ENCODE results near the gene NABP1.

NABP1 gene

DNA sequence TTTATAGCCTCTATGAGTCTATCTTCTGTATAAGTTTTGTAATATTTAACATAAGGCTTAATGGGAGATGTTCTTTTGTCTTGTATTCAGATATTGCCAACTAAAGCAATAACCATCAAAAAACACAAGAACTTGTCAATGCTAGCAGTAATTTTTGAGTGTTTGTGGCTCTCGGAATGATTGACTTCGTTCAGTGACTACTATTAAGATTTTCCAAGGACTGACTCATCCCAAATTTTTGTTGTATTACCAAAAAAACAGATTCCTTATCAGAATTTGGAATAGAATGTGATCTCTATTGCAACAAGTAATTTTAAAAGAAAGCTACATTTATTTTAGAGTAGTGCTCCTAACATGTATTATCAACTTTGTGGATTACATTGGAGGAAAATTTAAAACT is 8.1 kb downstream of the NABP1 start:
- DNase-seq, result no peak

DNA sequence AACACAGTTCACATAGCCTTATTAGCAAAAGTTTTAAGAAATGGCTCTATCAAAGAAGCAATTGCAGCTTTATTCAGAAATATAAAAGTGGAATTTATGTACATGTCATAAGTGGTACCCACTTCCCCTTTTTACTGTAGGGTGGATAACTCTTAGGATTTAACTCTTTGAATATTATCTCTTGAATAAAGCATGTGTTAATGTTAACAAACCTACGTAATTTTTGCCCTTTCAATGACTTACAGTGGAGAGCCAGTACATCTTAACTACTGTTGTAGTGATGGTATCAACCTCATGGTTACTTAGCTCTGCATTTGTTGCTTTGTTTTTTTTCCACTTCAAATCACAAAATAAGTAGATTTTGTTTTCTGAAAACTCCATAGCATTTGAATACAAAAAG is 8.8 kb downstream of the NABP1 start:
- no peak for DNase-seq

DNA sequence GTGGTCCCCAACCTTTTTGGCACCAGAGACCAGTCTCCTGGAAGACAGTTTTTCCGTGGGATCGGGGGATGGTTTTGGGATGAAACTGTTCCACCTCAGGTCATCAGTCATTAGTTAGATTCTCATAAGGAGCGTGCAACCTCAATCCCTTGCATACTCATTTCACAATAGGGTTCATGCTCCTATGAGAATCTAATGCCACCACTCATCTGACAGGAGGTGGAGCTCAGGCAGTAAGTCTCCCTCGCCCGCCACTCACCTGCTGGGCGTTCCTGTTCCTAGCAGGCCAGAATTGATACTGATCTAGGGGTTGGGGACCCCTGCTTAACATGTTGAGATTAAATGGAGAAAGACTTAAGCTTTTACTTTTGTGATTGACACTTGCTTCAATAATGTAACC is 9.9 kb downstream of the NABP1 start:
- no peak for DNase-seq

DNA sequence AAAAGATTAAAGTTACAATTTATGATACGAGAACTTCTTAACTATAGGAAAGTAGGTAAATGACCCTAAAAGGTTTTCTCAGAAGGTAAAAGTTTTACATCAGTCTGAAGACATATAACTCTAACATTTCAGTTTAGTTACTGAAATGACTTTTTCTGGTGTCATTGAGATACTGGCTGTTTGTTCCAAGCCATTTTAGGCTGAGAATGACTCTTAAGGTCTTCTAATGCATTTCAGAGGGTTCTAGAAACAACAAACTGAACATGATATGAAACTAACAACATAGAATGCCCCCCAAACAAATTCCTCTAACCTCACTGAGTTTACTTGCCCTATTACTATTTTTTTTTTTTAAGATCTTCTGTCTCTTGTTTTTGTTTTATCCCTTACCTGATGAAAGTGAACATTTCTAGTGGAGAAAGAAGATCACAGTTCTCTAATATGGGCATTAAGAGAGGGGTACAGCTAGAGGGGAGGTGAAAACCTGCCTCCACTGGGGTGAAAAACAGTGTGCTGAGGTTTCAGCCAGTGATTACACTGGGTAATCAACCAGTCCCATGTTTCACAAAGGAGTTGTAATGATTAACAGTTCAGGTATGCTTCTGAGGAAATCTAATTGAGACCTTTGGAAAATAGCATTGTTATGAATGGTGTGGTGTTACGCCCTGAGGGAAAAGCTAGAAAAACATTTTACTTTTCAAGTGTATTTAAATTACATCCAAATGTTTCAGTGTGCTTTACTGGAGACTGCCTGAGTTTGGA is 11.2 kb downstream of the NABP1 start:
- no peak for DNase-seq

DNA sequence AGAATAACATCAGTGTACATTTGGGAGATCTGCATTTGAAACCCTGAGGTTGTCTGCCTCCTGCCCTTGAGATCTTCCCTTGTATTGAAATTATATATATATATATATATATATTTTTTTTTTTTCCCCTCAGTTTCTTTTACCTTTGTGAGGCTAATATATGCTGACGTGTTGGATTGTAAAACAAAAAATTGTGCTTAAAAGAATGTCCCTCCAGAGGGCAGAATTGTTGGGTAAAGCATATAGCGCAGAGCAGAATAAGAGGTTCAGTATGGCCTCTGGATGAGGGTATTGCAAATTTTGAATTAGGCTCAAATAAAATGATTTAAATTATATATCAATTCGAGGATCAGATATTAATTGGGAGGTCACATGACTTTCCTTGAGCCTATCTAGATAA is 12.4 kb downstream of the NABP1 start:
- DNase-seq, result no peak

DNA sequence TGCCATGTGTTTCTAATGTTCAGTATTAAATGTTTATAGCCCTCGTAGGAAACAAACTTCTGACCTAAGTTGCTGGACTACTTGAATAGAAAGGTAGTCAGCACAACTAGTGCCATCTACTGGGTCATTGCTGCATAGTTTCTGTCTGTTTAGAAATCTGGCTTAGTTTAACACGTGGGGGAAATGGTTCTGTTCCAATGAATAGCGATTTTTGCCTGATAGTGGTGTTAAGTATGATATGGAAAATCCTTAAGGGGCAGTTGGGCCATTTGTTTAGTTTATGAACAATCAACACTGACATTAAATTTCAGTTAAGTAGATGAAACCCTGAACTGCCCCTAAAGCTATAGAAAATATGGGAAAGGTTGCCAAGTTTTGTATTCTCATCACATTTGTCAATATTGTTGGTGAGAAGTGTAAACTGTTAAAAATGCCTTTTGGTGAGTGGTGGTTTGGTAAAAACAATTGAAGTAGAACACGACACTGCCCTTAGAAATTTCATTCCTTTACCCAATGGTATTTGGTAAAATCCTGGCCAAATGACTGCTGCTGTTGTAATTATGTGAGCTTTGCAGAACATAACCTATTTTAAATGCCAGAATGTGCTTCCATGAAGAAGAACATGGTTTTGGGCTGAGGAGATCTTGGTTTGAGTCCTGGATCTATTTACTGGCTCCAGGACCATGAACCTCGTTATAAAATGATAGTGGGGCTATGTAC is 13.2 kb downstream of the NABP1 start:
- peak; percentile 36 for DNase-seq

DNA sequence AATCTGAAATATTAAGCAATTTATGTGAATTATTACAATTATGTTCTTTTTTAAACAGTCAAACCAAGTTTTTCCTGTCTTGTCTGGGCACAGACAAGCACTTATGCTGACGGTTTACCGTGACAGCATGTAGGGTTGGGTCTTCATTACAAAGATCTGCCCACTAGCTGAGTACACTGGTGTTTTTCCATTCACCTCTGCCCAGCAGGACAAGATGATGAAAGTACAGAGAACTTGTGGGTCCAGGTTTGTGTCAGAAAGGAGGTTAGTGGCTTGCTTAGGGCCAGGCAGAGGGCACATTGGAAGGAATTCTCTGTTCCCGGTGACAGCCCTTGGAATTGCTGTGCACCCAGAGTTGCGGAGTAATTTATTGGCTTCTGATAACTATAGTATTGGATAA is 14.0 kb downstream of the NABP1 start:
- DNase-seq, result no peak

DNA sequence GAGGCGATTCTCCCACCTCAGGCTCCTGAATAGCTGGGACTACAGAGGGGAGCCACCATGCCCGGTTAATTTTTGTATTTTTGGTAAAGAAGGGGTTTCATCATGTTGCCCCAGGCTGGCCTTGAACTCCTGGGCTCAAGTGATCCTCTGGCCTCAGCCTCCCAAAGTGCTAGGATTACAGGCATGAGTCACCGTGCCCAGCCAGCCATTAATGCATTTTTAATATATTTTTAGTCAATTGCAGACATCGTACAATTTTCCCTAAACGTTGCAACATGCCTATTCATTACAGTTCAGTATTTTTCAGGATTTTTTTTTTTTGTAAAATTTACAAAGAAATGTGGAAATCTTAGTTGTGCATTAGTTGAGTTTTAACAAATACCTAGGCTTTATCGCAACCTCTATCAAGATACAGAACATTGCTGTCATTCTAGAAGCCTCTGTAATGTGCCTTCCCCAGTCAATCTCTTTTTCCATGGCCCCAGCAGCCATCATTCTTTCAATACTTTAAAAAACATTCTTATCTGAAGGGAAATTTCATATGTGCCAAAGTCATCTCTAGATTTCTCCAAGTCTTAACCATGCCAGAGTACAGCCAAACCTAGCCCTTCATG is 14.7 kb downstream of the NABP1 start:
- DNase-seq, result no peak

DNA sequence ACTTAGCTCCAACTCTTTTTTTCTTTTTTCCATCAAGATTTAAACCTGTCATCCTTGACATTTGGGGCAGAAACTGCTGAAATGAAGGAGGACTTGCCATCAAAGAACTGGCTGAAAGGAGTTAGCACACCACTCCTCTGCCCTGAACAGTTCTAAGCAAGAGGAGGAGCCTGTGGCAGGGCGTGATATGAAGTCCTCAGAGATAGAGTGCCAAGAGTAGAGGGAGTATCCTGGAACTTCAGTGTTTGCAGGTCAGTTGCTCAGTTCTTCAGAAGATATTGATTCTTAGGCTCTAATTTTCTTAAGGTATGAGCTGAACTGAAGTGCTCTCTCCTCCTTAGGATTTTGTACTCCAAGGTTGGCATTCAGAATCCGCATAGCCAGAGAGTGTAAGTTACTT is 15.2 kb downstream of the NABP1 start:
- no peak for DNase-seq

DNA sequence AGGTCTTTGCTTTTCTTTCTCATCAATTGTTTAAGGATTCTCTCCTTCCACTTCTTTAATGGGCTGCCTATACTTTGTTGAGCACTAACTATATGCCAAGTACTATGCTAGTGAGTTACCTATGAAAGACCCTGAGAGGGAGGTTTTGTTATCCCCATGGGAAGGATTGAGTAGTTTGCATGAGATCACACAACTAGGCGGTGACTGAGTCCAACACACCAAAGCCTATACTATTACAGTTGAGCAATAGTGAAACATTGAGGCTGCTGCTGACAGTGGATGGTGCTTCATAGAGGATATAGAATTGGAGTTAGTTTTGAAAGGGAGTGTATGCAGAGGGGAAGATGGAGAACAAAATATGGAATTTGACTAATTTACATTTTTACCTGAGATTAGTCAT is 15.8 kb downstream of the NABP1 start:
- no peak for DNase-seq

DNA sequence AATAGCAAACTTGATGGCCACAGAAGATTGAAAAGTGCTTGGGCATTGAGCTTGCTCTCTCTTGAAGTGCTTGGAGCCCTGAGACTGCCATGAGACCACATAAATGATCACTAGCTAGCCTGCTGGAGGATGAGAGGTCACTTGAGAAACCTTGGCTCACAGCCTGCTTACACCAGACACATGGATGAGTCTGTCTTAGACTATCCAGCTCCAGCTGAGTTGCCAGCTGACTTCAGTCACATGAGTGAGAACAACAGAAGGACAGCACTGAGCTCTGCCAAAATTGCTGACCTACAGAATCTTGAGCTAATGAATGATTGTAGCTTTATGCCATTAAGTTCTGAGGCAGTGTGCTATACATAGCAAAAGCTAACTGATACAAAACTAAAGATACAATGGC is 18.1 kb downstream of the NABP1 start:
- DNase-seq, result no peak

DNA sequence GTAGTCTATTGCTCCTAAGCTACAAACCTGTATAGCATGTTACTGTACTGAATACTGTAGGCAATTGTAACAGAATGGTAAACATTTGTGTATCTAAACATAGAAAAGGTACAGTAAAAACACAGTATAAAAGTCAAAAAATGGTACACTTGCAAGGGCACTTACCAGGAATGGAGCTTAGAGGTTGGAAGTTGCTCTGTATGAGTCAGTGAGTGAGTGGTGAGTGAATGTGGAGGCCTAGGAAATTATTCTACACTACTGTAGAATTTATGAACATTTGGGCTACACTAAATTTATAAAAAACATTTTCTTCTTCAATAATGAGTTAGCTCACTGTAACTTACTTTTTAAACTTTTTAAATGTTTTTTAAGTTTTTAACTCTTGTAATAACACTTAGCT is 19.0 kb downstream of the NABP1 start:
- DNase-seq, result no peak

DNA sequence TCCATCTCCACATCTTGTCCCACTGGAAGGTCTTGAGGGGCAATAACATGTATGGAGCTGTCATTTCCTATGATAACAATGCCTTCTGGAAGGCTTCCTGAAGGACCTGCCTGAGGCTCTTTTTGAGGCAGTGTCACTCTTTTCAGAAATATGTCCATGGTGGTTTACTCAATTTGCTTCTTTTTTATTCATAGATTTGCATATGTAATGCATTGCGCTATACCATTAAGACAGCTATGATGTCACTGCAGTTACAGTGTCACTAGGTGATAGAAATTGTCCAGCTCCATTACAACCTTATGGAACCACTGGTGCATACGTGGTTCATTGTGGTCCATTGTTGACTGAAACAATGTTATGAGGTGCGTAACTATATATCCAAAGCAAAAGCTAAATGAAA is 19.9 kb downstream of the NABP1 start:
- no peak for DNase-seq

DNA sequence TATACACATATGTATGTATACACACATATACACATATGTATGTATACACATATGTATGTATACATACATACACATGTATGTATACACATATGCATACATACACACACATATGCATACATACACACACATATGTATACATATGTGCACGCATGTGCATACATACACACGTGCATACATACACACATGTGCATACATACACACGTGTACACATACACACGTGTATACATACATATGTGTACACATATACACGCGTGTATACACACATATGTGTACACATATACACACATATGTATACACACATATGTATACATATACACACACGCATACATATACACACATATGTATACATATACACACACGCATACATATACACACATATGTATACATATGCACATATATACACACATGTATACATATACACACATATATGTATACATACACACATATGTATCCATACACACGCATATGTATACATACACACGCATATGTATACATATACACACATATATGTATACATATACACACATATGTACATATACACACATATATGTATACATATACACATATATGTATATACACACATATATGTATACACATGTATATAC is 21.5 kb downstream of the NABP1 start:
- DNase-seq, result no peak

DNA sequence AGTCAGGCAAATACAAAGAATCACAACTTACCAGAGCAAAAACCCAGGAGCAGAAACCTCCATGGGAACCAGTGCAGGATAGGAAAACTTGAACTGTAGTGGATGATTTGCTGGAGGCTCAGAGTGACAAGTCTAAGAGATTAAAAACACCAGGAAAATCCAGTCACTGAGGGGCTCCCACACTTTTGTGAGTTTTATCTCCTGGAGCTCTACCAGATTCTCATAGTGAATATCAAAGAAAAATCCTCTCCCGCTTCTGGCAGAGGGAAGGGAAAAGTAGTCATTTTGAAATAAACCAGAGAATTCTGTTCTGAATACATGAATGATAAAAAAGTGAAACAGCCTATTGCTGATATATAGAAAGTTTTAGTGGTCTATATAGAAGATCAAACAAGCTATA is 23.1 kb downstream of the NABP1 start:
- no peak for DNase-seq

DNA sequence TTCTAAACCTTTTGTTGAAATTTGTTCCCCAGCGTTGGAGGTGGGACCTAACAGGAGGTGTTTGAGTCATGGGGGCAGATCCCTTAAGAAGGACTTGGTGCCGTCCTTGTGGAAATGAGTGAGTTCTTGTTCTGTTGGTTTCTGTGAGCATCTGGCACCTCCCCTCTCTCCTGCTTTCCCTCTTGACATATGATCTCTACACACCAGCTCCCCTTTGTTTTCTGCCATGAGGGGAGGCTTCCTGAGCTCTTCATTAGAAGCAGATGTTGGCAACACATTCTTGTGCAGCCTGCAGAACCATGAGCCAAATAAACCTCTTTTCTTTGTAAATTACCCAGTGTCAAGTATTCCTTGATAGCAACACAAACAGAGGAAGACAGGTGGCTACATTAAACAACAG is 23.8 kb downstream of the NABP1 start:
- peak; percentile 42 for DNase-seq

DNA sequence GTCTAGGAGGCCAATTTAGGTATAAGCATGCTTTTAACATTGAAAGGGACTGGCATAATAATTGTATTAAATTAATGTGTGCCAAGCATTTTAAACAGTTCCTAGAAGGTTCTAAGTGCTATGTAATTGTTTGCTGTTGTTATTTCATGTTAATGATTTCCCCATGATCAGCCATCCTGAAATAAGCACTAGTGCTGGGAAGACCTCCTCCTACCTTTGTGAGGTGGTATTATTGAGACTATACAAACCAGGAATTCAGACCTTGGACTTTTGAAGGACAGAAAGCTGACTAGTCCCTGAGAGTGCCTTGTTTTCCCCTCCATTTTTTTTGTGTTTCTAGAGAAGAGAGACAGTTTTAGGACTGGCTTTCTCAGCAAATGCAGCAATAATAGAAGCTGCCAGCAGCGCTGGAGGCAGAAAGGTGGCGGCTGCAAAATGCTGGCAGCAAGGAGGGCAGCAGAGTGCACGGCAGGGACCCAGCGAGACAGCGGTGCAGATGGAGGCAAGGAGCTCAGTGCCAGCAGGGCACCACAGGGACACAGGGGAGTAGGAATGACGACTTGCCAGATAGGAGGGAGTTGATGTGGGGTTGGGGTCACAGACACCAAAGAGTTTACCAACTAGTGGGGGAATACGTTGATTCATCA is 25.3 kb downstream of the NABP1 start:
- no peak for DNase-seq

DNA sequence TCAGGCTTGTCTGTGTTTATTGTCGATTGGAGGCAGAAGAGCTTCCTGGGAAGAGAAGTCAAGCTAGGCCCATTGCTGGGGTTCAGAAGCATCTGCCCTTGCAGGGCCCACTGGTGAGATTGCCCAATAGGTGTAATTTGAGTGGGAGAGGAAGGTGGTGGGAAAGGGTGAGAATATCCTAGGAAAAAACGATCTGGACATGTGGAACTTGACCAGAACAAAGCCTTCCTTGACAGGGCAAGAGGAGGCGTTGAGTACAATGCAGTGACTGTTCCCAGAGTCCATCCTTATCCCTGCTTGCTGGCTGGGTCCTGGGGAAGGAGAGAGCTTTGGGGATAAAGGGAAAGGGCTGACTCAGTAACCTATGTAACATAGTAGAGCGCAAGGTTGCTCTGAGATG is 27.1 kb downstream of the NABP1 start:
- no peak for DNase-seq

DNA sequence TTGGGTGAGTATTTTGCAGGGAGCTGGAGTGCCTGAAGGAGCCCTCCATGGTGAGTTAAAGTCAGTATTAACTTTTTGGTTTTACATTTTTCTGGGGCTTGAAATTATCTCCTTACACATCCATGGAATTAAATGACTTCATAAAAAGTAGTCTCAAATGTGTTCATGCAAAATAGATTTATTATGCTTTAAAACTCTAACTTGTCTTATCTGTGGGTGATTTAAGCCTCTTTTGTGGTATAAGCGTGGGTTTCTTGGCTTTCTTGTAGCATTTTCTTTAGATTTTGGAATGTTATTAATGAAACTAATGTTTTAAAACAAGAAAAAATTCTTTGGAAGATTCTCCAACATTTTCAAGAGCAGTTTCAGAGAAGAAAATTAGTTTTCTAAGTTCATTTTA is 27.8 kb downstream of the NABP1 start:
- no peak for DNase-seq

DNA sequence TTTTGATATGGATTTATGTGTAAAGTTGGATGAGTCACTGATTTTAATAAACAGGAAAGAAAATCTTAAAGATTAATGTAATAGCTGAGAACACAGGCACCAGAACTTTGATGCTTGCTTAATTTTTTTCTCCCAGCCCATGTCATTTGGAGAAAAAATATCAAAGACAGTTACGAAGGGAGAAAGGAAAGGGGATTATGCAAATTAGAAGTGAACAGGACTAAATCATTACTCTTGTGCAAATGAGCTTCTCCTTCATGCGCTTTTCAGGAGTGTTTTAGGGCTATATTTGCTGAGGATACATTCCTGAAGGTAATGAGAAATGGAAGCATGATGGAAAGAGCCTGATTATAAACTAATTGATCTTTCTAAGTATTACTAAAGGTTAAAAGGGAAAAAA is 28.9 kb downstream of the NABP1 start:
- no peak for DNase-seq

DNA sequence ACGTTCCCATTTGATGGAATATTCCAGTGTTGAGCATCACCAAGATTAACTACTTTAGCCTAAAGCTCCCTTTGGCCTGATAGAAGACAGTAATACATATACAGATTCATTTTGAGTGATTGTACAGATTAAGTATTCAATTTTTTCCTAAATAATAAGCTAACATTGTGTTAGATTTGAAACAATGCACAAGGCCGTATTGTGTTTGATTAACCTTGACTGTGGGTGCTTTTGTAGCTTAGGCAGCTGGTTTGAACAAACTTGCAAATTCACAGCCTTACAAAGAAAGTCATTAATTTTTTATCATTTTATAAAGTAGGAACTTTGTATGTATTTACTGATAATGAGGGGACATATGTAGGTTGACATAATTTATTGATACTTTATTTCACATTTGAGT is 29.6 kb downstream of the NABP1 start:
- DNase-seq, result no peak

DNA sequence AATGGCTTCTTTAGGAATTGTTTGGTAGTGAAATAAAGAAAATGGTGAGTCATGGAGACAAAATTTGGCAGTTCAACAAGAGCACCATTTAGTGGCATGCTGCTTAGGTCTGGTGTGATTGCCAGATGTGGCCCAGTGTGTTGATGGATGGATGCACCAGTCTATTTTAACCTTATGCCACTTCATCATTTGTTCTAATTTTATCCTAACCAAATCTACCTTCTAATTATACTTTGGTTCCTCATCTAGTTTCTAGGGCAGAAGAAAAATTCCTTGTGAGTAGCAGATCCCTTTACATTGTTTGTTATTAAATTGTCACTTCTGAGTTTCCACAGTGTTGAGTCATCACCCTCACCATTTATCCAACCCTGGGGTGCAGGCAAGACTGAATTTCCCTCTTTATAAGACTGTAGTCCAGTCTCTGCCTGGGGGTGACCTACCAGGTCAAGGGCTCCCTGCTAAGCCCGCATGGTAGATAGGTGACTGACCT is 32.5 kb downstream of the NABP1 start:
- DNase-seq, result no peak

DNA sequence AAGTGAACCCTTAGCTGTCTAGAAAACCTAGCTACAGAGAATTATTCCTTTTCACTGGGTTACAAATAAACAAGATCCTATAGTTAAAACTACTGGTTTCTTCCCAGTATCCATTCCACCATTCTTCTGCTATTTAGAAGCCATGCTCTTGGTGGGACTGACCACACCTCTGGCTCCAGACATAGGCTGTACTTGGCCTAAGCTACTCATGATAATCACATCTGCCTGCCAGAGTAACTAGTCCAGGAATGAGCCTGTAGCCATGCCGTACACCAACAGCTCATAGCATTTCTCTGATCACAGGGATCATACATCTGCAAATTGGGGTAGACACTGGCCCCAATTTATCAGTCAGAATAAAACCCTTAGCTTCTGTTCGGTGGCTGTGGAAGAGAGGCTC is 33.7 kb downstream of the NABP1 start:
- no peak for DNase-seq
